SK-N-SH (cell line): ENCODE data around the gene RCSD1.

Experiments
- CTCF ChIP-seq: fragments of 200-600 bp; sonication (generic); IDR thresholded peaks from 2 replicates; pipeline ENCODE4 v1.6.1; 2017; ENCODE audit warnings: antibody characterized with exemption, mild to moderate bottlenecking, moderate library complexity
- GABPA ChIP-seq: IDR thresholded peaks from 2 replicates; pipeline ENCODE4 v1.4.0; 2012; ENCODE audit warnings: low read depth, mild to moderate bottlenecking
- NFIC ChIP-seq: IDR thresholded peaks from 2 replicates; pipeline ENCODE4 v1.4.0; 2012; ENCODE audit warnings: borderline replicate concordance
- RAD21 ChIP-seq: IDR thresholded peaks from 2 replicates; pipeline ENCODE4 v1.6.1; 2012; ENCODE audit warnings: mild to moderate bottlenecking, low read length
- SIN3A ChIP-seq: IDR thresholded peaks from 2 replicates; pipeline ENCODE4 v1.6.1; 2012; ENCODE audit warnings: low read depth, mild to moderate bottlenecking, low read length, moderate library complexity, borderline replicate concordance
- TAF1 ChIP-seq: IDR thresholded peaks from 2 replicates; pipeline ENCODE4 v1.6.1; 2012; ENCODE audit warnings: low read depth, mild to moderate bottlenecking, low read length, moderate library complexity, borderline replicate concordance
- TEAD4 ChIP-seq: IDR thresholded peaks from 2 replicates; pipeline ENCODE4 v1.4.0; 2012; ENCODE audit warnings: mild to moderate bottlenecking, borderline replicate concordance; ENCODE audit not compliant: insufficient read depth
- TF ChIP-seq, protein P1 (sequence below): IDR thresholded peaks from 2 replicates; pipeline ENCODE4 v1.4.0; 2012; ENCODE audit warnings: low read depth

DNA sequence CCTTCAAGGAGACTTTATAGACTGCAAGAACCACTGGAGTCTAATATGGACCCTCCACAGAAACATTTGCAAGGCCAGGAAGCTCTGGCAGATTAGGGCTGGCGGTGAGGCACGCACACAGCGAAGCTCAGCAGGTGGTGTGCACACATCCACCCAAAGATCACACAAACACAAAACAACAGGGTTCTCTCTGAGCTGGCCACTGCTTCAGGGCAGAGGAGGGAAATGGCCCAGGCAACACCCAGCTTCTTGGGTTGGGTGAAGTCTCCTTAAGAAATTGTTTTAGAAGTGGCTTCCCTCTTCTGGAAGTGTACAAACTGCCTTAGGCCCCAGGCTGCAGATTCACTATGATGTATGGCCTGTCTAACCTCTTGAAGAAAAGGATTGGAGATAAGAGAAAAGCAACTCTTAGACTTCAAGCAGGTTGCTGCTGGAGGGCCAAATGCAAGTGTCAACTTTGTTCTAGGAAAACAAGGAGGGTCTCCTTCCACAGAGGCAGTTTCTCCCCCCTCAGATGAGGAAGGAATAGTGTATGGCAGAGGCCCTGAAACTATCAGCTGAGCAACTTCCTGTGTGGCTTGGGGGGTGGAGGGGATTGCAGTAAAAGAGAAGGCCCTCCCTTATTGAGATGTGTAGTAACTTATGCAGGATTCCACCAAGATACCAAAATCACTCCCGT, 2.0 kb downstream of the RCSD1 start:
- no peak for TF ChIP-seq NFIC
- TF ChIP-seq CTCF: no peak
- TF ChIP-seq TEAD4: no peak
- TF ChIP-seq RAD21: no peak
- no peak for TF ChIP-seq TAF1
- TF ChIP-seq SIN3A: no peak
- TF ChIP-seq, protein P1, sequence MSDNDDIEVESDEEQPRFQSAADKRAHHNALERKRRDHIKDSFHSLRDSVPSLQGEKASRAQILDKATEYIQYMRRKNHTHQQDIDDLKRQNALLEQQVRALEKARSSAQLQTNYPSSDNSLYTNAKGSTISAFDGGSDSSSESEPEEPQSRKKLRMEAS: no peak
- no peak for TF ChIP-seq GABPA
